HepG2 (cell line): ENCODE data around the gene SPATA46.

ENCODE experiments used
- EZH2 ChIP-seq: conservative IDR thresholded peaks from 2 replicates; pipeline ENCODE4 v1.6.1; 2012; ENCODE audit warnings: mild to moderate bottlenecking, low read depth, low read length, moderate library complexity
- KDM5B ChIP-seq: sonication (generic); formaldehyde crosslinking; IDR thresholded peaks from 2 replicates; pipeline ENCODE4 v1.4.0; 2020; ENCODE audit warnings: missing genetic modification reagents, mild to moderate bottlenecking, borderline replicate concordance
- MYC ChIP-seq: sonication (generic); formaldehyde crosslinking; IDR thresholded peaks from 2 replicates; pipeline ENCODE4 v1.9.0; 2021; ENCODE audit warnings: missing genetic modification reagents, borderline replicate concordance
- ZFX ChIP-seq: sonication (generic); formaldehyde crosslinking; IDR thresholded peaks from 2 replicates; pipeline ENCODE4 v1.4.0; 2020; ENCODE audit warnings: mild to moderate bottlenecking, low read depth, missing genetic modification reagents, moderate library complexity

DNA sequence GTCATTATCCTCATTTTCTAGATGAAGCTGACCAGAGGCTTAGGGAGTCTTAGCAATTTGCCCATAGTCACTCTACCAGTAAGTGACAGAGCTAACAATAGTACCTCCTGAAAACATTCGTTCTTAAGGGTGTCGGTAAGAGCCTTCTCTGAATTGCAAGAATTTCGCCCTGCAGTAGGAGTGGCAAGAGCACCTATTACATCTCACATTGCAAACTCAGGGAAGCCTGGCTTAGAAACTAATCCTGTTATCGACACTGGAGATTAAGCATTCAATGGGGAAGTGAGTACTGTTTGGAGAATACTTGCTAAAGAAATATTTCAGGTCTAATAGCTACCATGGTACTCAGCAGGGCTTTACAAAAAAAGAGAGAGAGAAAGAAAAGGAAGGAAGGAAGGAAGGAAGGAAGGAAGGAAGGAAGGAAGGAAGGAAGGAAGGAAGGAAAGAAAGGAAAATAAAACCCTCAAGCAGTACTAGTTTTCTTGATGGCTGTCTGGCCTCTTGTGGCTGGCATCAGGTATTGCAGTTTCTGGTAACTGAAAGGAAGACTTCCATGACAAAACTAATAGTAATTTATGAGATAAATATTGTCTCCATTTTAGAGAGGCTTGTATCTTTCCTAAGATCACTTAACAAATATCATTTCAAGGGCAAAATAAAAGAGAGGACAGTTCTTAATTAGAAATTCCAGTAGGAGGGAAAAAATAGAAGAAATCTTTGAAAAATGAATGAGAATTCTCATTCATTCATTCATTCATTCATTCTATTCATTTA is 15.3 kb upstream of the SPATA46 start:
- no peak for TF ChIP-seq ZFX (CRISPR knock-in tag)
- no peak for TF ChIP-seq KDM5B (CRISPR knock-in tag)
- no peak for TF ChIP-seq MYC
- no peak for TF ChIP-seq EZH2
